ENCODE data around the gene FSHR.

GRCh38 chr2:48971801-48972200 lies 182.5 kb downstream of the FSHR start:
- TF ChIP-seq CTCF (IDR thresholded peaks at IDR 0.05): no peak
- no peak for TF ChIP-seq POLR2A (IDR thresholded peaks at IDR 0.05)

Data from lower leg skin (tissue), 3 donors.